Chondrocyte (in vitro differentiated cells): ENCODE measurements around the gene TMEM116. TPM values are rescaled to one million over a fixed set of nuclear protein-coding genes. Genes with fewer than 3 reads are reported as not detected.

Source experiments
- DNase-seq: peaks from one replicate; pipeline ENCODE4 v3.0.0; 2021; ENCODE audit warnings: mixed read lengths, low spot score
- H3K27ac Mint-ChIP-seq: one replicate; pipeline ENCODE4 v1.8.0; 2021; ENCODE audit warnings: mild to moderate bottlenecking, moderate library complexity, mixed read lengths; ENCODE audit not compliant: unreplicated experiment
- H3K27me3 Mint-ChIP-seq: 2 replicates; pipeline ENCODE4 v1.8.0; 2021; ENCODE audit warnings: low read depth, mixed read lengths
- H3K36me3 Mint-ChIP-seq: 2 replicates; pipeline ENCODE4 v1.8.0; 2021; ENCODE audit warnings: low read depth, mixed read lengths
- H3K4me1 Mint-ChIP-seq: 2 replicates; pipeline ENCODE4 v1.8.0; 2021; ENCODE audit warnings: low read depth, mild to moderate bottlenecking, mixed read lengths
- H3K4me3 Mint-ChIP-seq: one replicate; pipeline ENCODE4 v1.8.0; 2021; ENCODE audit warnings: mild to moderate bottlenecking, moderate library complexity, mixed read lengths; ENCODE audit not compliant: unreplicated experiment
- H3K9me3 Mint-ChIP-seq: 2 replicates; pipeline ENCODE4 v1.8.0; 2021; ENCODE audit warnings: low read depth, mixed read lengths
- total RNA-seq: library from RNA; stranded (reverse); gene quantifications from 3 replicates; pipeline ENCODE4 v1.2.1, GENCODE V29; 2021
- TF ChIP-seq, protein P1 (sequence below): fragments of 200-600 bp; sonication (generic); IDR thresholded peaks from 2 replicates; pipeline ENCODE4 v1.5.0; 2021; ENCODE audit warnings: antibody characterized with exemption, mild to moderate bottlenecking, moderate library complexity

Gene TMEM116
- total RNA-seq, 1 donor from 2014 or later: 8.4 TPM

DNA sequence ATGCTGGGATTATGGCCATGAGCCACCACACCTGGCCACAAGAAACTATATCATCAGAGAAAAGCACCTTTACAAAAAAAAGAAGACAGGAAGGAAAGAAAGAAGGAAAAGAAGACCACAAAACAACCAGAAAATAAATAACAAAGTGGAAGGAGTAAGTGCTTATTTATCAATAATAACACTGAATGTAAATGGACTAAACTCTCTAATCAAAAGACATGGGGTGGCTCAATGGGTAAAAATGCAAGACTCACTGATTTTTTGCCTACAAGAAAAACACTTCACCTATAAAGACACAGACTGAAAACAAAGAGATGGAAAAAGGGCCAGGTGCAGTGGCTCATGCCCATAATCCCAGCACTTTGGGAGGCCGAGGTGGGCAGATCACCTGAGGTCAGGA is 105.2 kb downstream of the TMEM116 start:
- Mint-ChIP-seq H3K4me3 (no peak overlapping the region), H3K27ac (no peak overlapping the region), H3K27me3 (no peaks in the 10 kb centered on the region), H3K36me3 (peaks cover 12% of the 10 kb centered on the region), H3K9me3 (peaks cover 36% of the 10 kb centered on the region), H3K4me1 (no peaks in the 10 kb centered on the region)
- no peak for DNase-seq
- TF ChIP-seq, protein P1, sequence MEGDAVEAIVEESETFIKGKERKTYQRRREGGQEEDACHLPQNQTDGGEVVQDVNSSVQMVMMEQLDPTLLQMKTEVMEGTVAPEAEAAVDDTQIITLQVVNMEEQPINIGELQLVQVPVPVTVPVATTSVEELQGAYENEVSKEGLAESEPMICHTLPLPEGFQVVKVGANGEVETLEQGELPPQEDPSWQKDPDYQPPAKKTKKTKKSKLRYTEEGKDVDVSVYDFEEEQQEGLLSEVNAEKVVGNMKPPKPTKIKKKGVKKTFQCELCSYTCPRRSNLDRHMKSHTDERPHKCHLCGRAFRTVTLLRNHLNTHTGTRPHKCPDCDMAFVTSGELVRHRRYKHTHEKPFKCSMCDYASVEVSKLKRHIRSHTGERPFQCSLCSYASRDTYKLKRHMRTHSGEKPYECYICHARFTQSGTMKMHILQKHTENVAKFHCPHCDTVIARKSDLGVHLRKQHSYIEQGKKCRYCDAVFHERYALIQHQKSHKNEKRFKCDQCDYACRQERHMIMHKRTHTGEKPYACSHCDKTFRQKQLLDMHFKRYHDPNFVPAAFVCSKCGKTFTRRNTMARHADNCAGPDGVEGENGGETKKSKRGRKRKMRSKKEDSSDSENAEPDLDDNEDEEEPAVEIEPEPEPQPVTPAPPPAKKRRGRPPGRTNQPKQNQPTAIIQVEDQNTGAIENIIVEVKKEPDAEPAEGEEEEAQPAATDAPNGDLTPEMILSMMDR: no peak

DNA sequence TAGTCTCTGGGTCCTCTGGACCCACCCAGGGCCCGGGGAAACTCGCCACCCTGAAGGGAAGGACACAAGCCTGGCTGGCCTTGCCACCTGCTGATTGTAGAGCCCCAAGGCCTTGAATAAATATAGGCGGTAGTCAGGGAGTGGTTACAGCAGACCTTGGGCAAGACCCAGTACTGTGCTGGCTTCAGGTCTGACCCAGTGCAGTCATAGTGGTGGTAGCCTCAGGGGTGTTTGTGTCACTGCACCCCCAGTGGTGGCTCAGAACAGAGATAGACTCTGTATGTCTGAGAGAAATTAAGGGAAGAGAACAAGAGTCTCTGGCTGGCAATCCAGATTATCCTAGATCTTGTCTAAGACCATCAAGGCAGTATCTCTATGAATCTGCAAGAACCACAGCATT is 107.5 kb downstream of the TMEM116 start:
- H3K9me3 Mint-ChIP-seq: peaks cover 32% of the 10 kb centered on the region
- TF ChIP-seq, protein P1: no peak
- peaks cover 12% of the 10 kb centered on the region for H3K36me3 Mint-ChIP-seq
- no peak overlapping the region for H3K4me3 Mint-ChIP-seq
- no peaks in the 10 kb centered on the region for H3K27me3 Mint-ChIP-seq
- no peak for DNase-seq
- H3K4me1 Mint-ChIP-seq: no peaks in the 10 kb centered on the region
- no peak overlapping the region for H3K27ac Mint-ChIP-seq

DNA sequence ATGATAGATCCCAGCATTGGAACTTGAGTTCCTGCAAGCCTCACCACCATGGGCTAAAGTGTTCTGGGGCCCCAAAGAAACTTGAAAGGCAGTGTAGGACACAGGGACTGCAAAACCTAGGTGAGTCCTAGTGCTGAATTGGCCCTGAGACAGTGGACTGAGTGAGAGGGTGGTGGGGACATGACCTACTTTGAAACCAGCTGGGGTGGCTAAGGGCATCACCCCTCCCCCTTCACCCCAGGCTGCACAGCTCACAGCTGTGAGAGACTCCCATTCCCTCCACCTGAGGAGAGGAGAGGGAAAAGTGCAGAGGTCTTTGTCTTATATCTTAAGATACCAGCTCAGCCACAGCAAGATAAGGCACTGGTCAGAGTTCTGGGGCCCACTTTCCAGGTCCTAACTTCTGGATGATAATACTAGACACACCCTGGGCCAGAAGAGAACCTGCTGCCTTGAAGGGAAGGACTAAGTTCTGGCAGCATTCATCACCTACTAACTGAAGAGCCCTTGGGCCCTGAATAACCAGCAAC is 108.5 kb downstream of the TMEM116 start:
- Mint-ChIP-seq H3K27me3 (no peaks in the 10 kb centered on the region), H3K4me3 (no peak overlapping the region), H3K36me3 (peaks cover 15% of the 10 kb centered on the region), H3K27ac (no peak overlapping the region), H3K4me1 (no peaks in the 10 kb centered on the region), H3K9me3 (peaks cover 26% of the 10 kb centered on the region)
- TF ChIP-seq, protein P1: no peak
- DNase-seq: no peak

DNA sequence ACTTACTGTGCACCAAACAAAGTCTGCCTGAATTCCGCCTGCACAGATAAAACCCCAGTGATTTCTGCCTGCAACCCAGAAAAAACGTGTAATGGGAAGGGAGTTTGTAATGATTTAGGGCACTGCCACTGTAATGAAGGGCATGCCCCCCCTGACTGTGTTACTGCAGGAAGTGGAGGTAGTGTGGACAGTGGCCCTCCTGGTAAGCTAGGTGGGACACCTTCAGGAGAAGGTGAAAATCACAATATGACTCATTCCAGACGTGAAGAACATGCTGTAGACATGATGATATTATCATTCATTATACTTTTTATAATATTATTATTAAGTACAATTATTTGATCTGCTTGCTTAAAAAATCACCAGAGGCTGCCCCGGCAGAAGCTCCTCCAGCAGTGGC is 111.8 kb downstream of the TMEM116 start:
- DNase-seq: no peak
- H3K4me1 Mint-ChIP-seq: no peaks in the 10 kb centered on the region
- TF ChIP-seq, protein P1: no peak
- no peak overlapping the region for H3K4me3 Mint-ChIP-seq
- peaks cover 13% of the 10 kb centered on the region for H3K36me3 Mint-ChIP-seq
- H3K27ac Mint-ChIP-seq: no peak overlapping the region
- H3K27me3 Mint-ChIP-seq: no peaks in the 10 kb centered on the region
- peaks cover 5% of the 10 kb centered on the region for H3K9me3 Mint-ChIP-seq

DNA sequence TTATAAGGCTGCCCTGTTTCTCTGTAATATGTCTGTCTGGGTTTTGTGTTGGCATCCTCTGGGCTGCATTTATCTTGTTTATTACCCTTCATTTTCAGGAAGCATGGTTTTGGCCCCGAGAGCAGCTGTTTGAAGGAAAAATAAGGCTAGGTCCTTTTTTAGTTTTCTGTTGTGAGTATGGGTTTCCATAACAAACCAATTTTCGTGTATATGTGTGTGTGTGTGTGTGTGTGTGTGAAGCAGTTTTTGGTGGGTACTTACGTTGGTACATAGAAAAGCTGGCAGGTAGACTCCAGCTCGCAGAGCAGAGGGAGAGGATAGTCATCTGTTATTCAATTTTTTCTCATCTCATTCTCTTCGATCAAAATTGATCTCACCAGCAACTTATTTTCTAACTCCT is 118.4 kb downstream of the TMEM116 start:
- TF ChIP-seq, protein P1: no peak
- Mint-ChIP-seq H3K36me3 (peaks cover 38% of the 10 kb centered on the region), H3K9me3 (no peaks in the 10 kb centered on the region), H3K4me3 (no peak overlapping the region), H3K27me3 (no peaks in the 10 kb centered on the region), H3K27ac (no peak overlapping the region), H3K4me1 (no peaks in the 10 kb centered on the region)
- DNase-seq: no peak
